ENCODE data around the gene ACSBG1.

GRCh38 chr15:78205856-78206255 is 28.5 kb downstream of the ACSBG1 start:
- TF ChIP-seq EP300 (conservative IDR thresholded peaks at IDR 0.05; ENCODE audit: poor library complexity, severe bottlenecking) (no peak), CTCF (IDR thresholded peaks at IDR 0.05; ENCODE audit: poor library complexity, severe bottlenecking) (no peak), EZH2 (IDR thresholded peaks at IDR 0.05; ENCODE audit: borderline replicate concordance, insufficient read depth, low read length, poor library complexity, severe bottlenecking) (no peak), SMC3 (conservative IDR thresholded peaks at IDR 0.05; ENCODE audit: poor library complexity) (no peak)
